Smooth muscle cell (in vitro differentiated cells): ENCODE results near the gene TMEM174. TPM values are rescaled to one million over a fixed set of nuclear protein-coding genes. Genes with fewer than 3 reads are reported as not detected.
A peak's percentile ranks its signal among the peaks of the same experiment; 100 is the strongest.

Experiments
- DNase-seq: peaks from one replicate; lab custom pipeline; 2025; ENCODE audit not compliant: unreplicated experiment; lab: John Stamatoyannopoulos, UW
- H2AFZ ChIP-seq: fragments of 200-600 bp; sonication (generic); 2 replicates; pipeline ENCODE4 v1.6.0; 2016; ENCODE audit warnings: antibody characterized with exemption, low read depth, mild to moderate bottlenecking
- H3F3A ChIP-seq: fragments of 200-600 bp; sonication (generic); 2 replicates; pipeline ENCODE4 v1.6.0; 2017; ENCODE audit warnings: antibody characterized with exemption, low read depth
- H3K27ac ChIP-seq: fragments of 200-600 bp; sonication (generic); 2 replicates; pipeline ENCODE4 v1.5.1; 2016; ENCODE audit warnings: low read depth, mild to moderate bottlenecking
- H3K27me3 ChIP-seq: fragments of 200-600 bp; sonication (generic); 2 replicates; pipeline ENCODE4 v1.6.1; 2016; ENCODE audit warnings: low read depth, mild to moderate bottlenecking
- H3K36me3 ChIP-seq: fragments of 200-600 bp; sonication (generic); 2 replicates; pipeline ENCODE4 v1.5.1; 2016; ENCODE audit warnings: low read depth
- H3K4me1 ChIP-seq: fragments of 200-600 bp; sonication (generic); 2 replicates; pipeline ENCODE4 v1.5.1; 2016; ENCODE audit warnings: low read depth
- H3K4me2 ChIP-seq: fragments of 200-600 bp; sonication (generic); 2 replicates; pipeline ENCODE4 v1.6.0; 2016; ENCODE audit warnings: mild to moderate bottlenecking
- H3K4me3 ChIP-seq: fragments of 200-600 bp; sonication (generic); 2 replicates; pipeline ENCODE4 v1.5.1; 2016; ENCODE audit warnings: mild to moderate bottlenecking
- H3K79me2 ChIP-seq: fragments of 200-600 bp; sonication (generic); 2 replicates; pipeline ENCODE4 v1.6.0; 2016; ENCODE audit warnings: low read depth, mild to moderate bottlenecking
- H3K9ac ChIP-seq: fragments of 200-600 bp; sonication (generic); 2 replicates; pipeline ENCODE4 v1.6.0; 2016; ENCODE audit warnings: low read depth
- H3K9me3 ChIP-seq: fragments of 200-600 bp; sonication (generic); replicated peaks from 2 replicates; pipeline ENCODE4 v1.5.1; 2016; ENCODE audit warnings: low read depth
- H4K20me1 ChIP-seq: fragments of 200-600 bp; sonication (generic); 2 replicates; pipeline ENCODE4 v1.6.0; 2016; ENCODE audit warnings: low read depth
- CTCF ChIP-seq: fragments of 200-600 bp; sonication (generic); IDR thresholded peaks from 2 replicates; pipeline ENCODE4 v1.5.1; 2017; ENCODE audit warnings: borderline replicate concordance, mild to moderate bottlenecking, antibody characterized with exemption; ENCODE audit not compliant: insufficient read depth, poor library complexity, severe bottlenecking
- WGBS: methylation state at CpG from one replicate; pipeline ENCODE4 v1.1.7; 2016; ENCODE audit warnings: low lambda C conversion rate; 5-methylcytosine and 5-hydroxymethylcytosine counted together
- polyA plus RNA-seq: library from polyadenylated mRNA; unstranded; fragments of >200 nt; fragmentation: Nextera tagmentation; extraction: Ambion mirVana; gene quantifications from 2 replicates; pipeline ENCODE4 v1.2.1, GENCODE V29; 2016
- total RNA-seq: library from RNA; depleted of rRNA; stranded (reverse); fragments of >200 nt; gene quantifications from 2 replicates; pipeline ENCODE4 v1.2.3, GENCODE V29; 2014

The TMEM174 gene
- total and polyA plus RNA-seq, 2 experiments from 2014 or later, result not detected

GRCh38 chr5:73198833-73199592, 26.0 kb downstream of the TMEM174 start:
- Histone ChIP-seq H3K27ac (no peak overlapping the region), H3K4me3 (no peak overlapping the region), H4K20me1 (no peaks in the 10 kb centered on the region), H3K4me1 (peaks cover 9% of the 10 kb centered on the region), H3K9me3 (no peaks in the 10 kb centered on the region), H3F3A (no peaks in the 10 kb centered on the region), H3K4me2 (no peak overlapping the region), H3K9ac (no peak overlapping the region), H3K27me3 (peaks cover 7% of the 10 kb centered on the region), H2AFZ (no peak overlapping the region), H3K36me3 (no peaks in the 10 kb centered on the region), H3K79me2 (no peaks in the 10 kb centered on the region)
- no peak for TF ChIP-seq CTCF
- WGBS, result 93% methylated on average over 3 of the region's 3 CpGs
- DNase-seq, result no peak

GRCh38 chr5:73199671-73200070, 26.7 kb downstream of the TMEM174 start:
- Histone ChIP-seq H3K27me3 (peaks cover 7% of the 10 kb centered on the region), H2AFZ (no peak overlapping the region), H4K20me1 (no peaks in the 10 kb centered on the region), H3K27ac (no peak overlapping the region), H3K4me3 (no peak overlapping the region), H3K9ac (no peak overlapping the region), H3K36me3 (no peaks in the 10 kb centered on the region), H3K4me2 (no peak overlapping the region), H3K4me1 (peaks cover 9% of the 10 kb centered on the region), H3K9me3 (no peaks in the 10 kb centered on the region), H3K79me2 (no peaks in the 10 kb centered on the region), H3F3A (no peaks in the 10 kb centered on the region)
- WGBS, result 92% methylated on average over 5 of the region's 5 CpGs
- TF ChIP-seq CTCF, result no peak
- no peak for DNase-seq

GRCh38 chr5:73201547-73202513, 28.8 kb downstream of the TMEM174 start:
- WGBS, result 36% methylated on average over 34 of the region's 34 CpGs
- H3K9me3 ChIP-seq, result no peaks in the 10 kb centered on the region
- peaks cover 9% of the 10 kb centered on the region for H3K4me1 ChIP-seq
- H3K4me2 ChIP-seq, result peak overlapping the region; percentile 78
- peaks cover 3% of the 10 kb centered on the region for H3K27me3 ChIP-seq
- peak; percentile 87 for TF ChIP-seq CTCF
- DNase-seq, result peak; percentile 45
- no peaks in the 10 kb centered on the region for H4K20me1 ChIP-seq
- H3K9ac ChIP-seq, result no peak overlapping the region
- H3K27ac ChIP-seq, result no peak overlapping the region
- H3K4me3 ChIP-seq, result peak overlapping the region; percentile 29
- H3K79me2 ChIP-seq, result no peaks in the 10 kb centered on the region
- H3K36me3 ChIP-seq, result no peaks in the 10 kb centered on the region
- no peaks in the 10 kb centered on the region for H3F3A ChIP-seq
- H2AFZ ChIP-seq, result peak overlapping the region; percentile 66
